NT2/D1 (cell line): Measurements from ENCODE around the gene GLTP.
"Not testable (repeated sequence)": the region's sequence is repeated elsewhere in the genome, so short reads cannot be mapped to it uniquely, and the experiment has no call there.

Experiments used
- SUZ12 ChIP-seq: IDR thresholded peaks from 2 replicates; pipeline ENCODE4 v1.6.1; 2011; ENCODE audit not compliant: insufficient read length, insufficient read depth; ENCODE audit errors: extremely low read depth
- YY1 ChIP-seq: IDR thresholded peaks from 2 replicates; pipeline ENCODE4 v1.6.1; 2011; ENCODE audit not compliant: insufficient read length, insufficient read depth
- ZNF274 ChIP-seq: IDR thresholded peaks from 2 replicates; pipeline ENCODE4 v1.6.1; 2011; ENCODE audit warnings: mild to moderate bottlenecking, low read depth, low read length

GRCh38 chr12:109862491-109862890 lies 17.9 kb downstream of the GLTP start:
- not testable (repeated sequence) for TF ChIP-seq ZNF274, YY1, SUZ12
